Kidney (tissue), 14 donors: ENCODE measurements around the gene PTGS1. TPM values are rescaled to one million over a fixed set of nuclear protein-coding genes. Genes with fewer than 3 reads are reported as not detected.

Experiments
- DNase-seq, 5 donors: peaks; one replicate each; pipeline ENCODE4 v3.0.0-alpha.2; 2013 to 2020
- FAIRE-seq: peaks from 2 replicates; lab custom pipeline; 2012; peaks lifted over from hg19 to GRCh38; lab: Jason Lieb, UNC
- H3K27ac ChIP-seq, 2 donors: one replicate each; pipeline ENCODE4 v1.7.0; 2013; ENCODE audit warnings: low read depth in 2 of 2, low read length in 2 of 2, inconsistent platforms in 1 of 2
- H3K27me3 ChIP-seq: one replicate; pipeline ENCODE4 v1.7.1; 2013; ENCODE audit warnings: low read length, inconsistent platforms; ENCODE audit not compliant: control insufficient read depth, insufficient read depth
- H3K36me3 ChIP-seq, 3 donors: one replicate each; pipeline versions ENCODE4 v1.7.0 to v1.7.1; 2013; ENCODE audit warnings: low read length in 3 of 3, control low read depth in 1 of 3, inconsistent platforms in 1 of 3; ENCODE audit not compliant: insufficient read depth in 3 of 3, control insufficient read depth in 2 of 3
- H3K4me1 ChIP-seq, 3 donors: one replicate each; pipeline versions ENCODE4 v1.7.0 to v1.7.1; 2013; ENCODE audit warnings: low read length in 3 of 3, inconsistent platforms in 1 of 3, low read depth in 1 of 3; ENCODE audit not compliant: control insufficient read depth in 2 of 3, insufficient read depth in 2 of 3
- H3K4me3 ChIP-seq, 3 donors: one replicate each; pipeline versions ENCODE4 v1.7.0 to v1.8.1; 2013; ENCODE audit warnings: low read length in 3 of 3, control low read depth in 1 of 3, inconsistent platforms in 1 of 3
- H3K9ac ChIP-seq, 3 donors: one replicate each; pipeline versions ENCODE4 v1.7.0 to v1.7.1; 2013; ENCODE audit warnings: low read length in 3 of 3, control low read depth in 1 of 3, inconsistent platforms in 1 of 3
- H3K9me3 ChIP-seq, 3 donors: one replicate each; pipeline versions ENCODE4 v1.7.0 to v1.7.1; 2013; ENCODE audit warnings: low read length in 3 of 3, control low read depth in 1 of 3, inconsistent platforms in 1 of 3; ENCODE audit not compliant: control insufficient read depth in 2 of 3, insufficient read depth in 1 of 3
- intact Hi-C: fragments of 100-400 bp; cut with DNase I; formaldehyde crosslinking; loops from one replicate; pipeline ENCODE4 v1.11.1; 2022
- polyA plus RNA-seq: library from polyadenylated mRNA; stranded (reverse); fragments of 350-450 nt; fragmentation: Illumina TruSeq; extraction: RNeasy Lipid Tissue Mini Kit (QIAGEN cat#74804); gene quantifications from one replicate; pipeline ENCODE4 v1.2.3, GENCODE V29; 2014; ENCODE audit warnings: low read depth, low replicate concordance; ENCODE audit not compliant: insufficient read depth
- total RNA-seq: library from RNA; stranded (reverse); fragmentation: NEBNext Ultra II Directional; extraction: Animal tissue kit (Norgen Biotek cat#: 25700); gene quantifications from one replicate; pipeline ENCODE4 v1.2.1, GENCODE V29; 2021
- TF ChIP-seq, protein P1 (sequence below): IDR thresholded peaks from 3 replicates; pipeline ENCODE4 v1.5.1; 2012; ENCODE audit warnings: mild to moderate bottlenecking, moderate library complexity, borderline replicate concordance; ENCODE audit not compliant: insufficient read depth; ENCODE audit errors: extremely low read depth
- donor health status: control.
- donor health status: control.
- donor health status: control.
- donor health status: control.
- donor health status: control.
- donor health status: DM: yes; HTN: yes; CAD: no.
- donor health status: Normal renal cell carcinoma (clear cell type).

PTGS1 gene
- total and polyA plus RNA-seq, 2 donors from 2014 or later = 3.5 to 9.4 TPM

DNA sequence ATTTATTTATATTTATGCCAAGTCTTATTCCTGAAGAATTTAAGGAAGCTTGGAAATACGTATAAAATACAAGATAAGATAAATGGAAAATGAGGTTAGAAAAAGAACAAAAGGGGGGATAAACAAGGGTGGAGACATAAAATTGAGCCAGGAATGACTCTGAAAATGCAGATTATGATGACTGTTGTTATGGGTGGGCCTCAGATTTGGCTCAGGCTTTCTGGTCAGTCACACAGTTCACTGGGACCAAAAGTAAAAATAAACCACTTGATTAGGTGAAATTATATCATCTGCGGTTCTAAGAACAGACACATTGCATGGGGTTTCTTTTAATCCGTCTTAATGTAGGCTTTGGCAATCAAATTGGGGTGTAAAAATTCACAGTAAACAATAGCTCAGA is 55.9 kb downstream of the PTGS1 start:
- FAIRE-seq = no peak
- intact Hi-C loops = no loop called here
- Histone ChIP-seq H3K27ac (no peak overlapping the region), H3K27me3 (no peaks in the 10 kb centered on the region), H3K36me3 (no peaks in the 10 kb centered on the region), H3K9me3 (peaks cover 0 to 3% (median 0%) of the 10 kb centered on the region in 3 donors), H3K4me1 (no peaks in the 10 kb centered on the region), H3K9ac (no peak overlapping the region), H3K4me3 (no peak overlapping the region)
- TF ChIP-seq, protein P1, sequence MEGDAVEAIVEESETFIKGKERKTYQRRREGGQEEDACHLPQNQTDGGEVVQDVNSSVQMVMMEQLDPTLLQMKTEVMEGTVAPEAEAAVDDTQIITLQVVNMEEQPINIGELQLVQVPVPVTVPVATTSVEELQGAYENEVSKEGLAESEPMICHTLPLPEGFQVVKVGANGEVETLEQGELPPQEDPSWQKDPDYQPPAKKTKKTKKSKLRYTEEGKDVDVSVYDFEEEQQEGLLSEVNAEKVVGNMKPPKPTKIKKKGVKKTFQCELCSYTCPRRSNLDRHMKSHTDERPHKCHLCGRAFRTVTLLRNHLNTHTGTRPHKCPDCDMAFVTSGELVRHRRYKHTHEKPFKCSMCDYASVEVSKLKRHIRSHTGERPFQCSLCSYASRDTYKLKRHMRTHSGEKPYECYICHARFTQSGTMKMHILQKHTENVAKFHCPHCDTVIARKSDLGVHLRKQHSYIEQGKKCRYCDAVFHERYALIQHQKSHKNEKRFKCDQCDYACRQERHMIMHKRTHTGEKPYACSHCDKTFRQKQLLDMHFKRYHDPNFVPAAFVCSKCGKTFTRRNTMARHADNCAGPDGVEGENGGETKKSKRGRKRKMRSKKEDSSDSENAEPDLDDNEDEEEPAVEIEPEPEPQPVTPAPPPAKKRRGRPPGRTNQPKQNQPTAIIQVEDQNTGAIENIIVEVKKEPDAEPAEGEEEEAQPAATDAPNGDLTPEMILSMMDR = no peak
- no peak for DNase-seq

- H3K9me3 ChIP-seq = peaks cover 0 to 3% (median 0%) of the 10 kb centered on the region in 3 donors
- DNase-seq (no peak), FAIRE-seq (no peak)
- no peak overlapping the region for H3K9ac ChIP-seq
- H3K27me3 ChIP-seq = no peaks in the 10 kb centered on the region
- H3K36me3 ChIP-seq = no peaks in the 10 kb centered on the region
- H3K4me3 ChIP-seq = no peak overlapping the region
- no peak overlapping the region for H3K27ac ChIP-seq
- H3K4me1 ChIP-seq = no peaks in the 10 kb centered on the region
- TF ChIP-seq, protein P1 = no peak
- intact Hi-C loops = no loop called here
Measured at GRCh38 chr9:122442568-122442967, 71.7 kb downstream of the PTGS1 start.

- Histone ChIP-seq H3K4me1 (no peaks in the 10 kb centered on the region), H3K4me3 (no peak overlapping the region), H3K27me3 (no peaks in the 10 kb centered on the region), H3K36me3 (no peaks in the 10 kb centered on the region), H3K9ac (no peak overlapping the region), H3K9me3 (peaks cover 0 to 3% (median 0%) of the 10 kb centered on the region in 3 donors), H3K27ac (no peak overlapping the region)
- TF ChIP-seq, protein P1 = no peak
- FAIRE-seq (no peak), DNase-seq (no peak)
- intact Hi-C loops = no loop called here
Measured at GRCh38 chr9:122444041-122444733, 73.4 kb downstream of the PTGS1 start.

Other genes starting within 250 kb of the PTGS1 start
- gene NDUFA8, start 211.2 kb upstream of the PTGS1 start, total RNA-seq = 42.5 TPM
- 264 TPM for gene NDUFA8, start 211.2 kb upstream of the PTGS1 start, polyA plus RNA-seq
- 1.6 TPM for gene MORN5, start 211.1 kb upstream of the PTGS1 start, total RNA-seq
- 5.6 TPM for gene MORN5, start 211.1 kb upstream of the PTGS1 start, polyA plus RNA-seq
- 4.9 TPM for gene LHX6, start 142.1 kb upstream of the PTGS1 start, total RNA-seq
- 0.82 TPM for gene LHX6, start 142.1 kb upstream of the PTGS1 start, polyA plus RNA-seq
- gene RBM18, start 106.2 kb upstream of the PTGS1 start, total RNA-seq = 18.5 TPM
- 17.5 TPM for gene RBM18, start 106.2 kb upstream of the PTGS1 start, polyA plus RNA-seq
- 44.9 TPM for gene MRRF, start 106.1 kb upstream of the PTGS1 start, total RNA-seq
- gene MRRF, start 106.1 kb upstream of the PTGS1 start, polyA plus RNA-seq = 38.8 TPM
- not detected for gene OR1J1, start 106.9 kb downstream of the PTGS1 start, total RNA-seq
- gene OR1J1, start 106.9 kb downstream of the PTGS1 start, polyA plus RNA-seq = not detected
- gene OR1J2, start 139.8 kb downstream of the PTGS1 start, total RNA-seq = not detected
- gene OR1J2, start 139.8 kb downstream of the PTGS1 start, polyA plus RNA-seq = not detected
- gene OR1J4, start 148.1 kb downstream of the PTGS1 start, total RNA-seq = not detected
- gene OR1J4, start 148.1 kb downstream of the PTGS1 start, polyA plus RNA-seq = not detected
- gene OR1N1, start 156.3 kb downstream of the PTGS1 start, total RNA-seq = not detected
- gene OR1N1, start 156.3 kb downstream of the PTGS1 start, polyA plus RNA-seq = not detected
- not detected for gene OR1N2, start 182.1 kb downstream of the PTGS1 start, total RNA-seq
- not detected for gene OR1N2, start 182.1 kb downstream of the PTGS1 start, polyA plus RNA-seq
- not detected for gene OR1L8, start 212.4 kb downstream of the PTGS1 start, total RNA-seq
- not detected for gene OR1L8, start 212.4 kb downstream of the PTGS1 start, polyA plus RNA-seq
- gene OR1Q1, start 243.7 kb downstream of the PTGS1 start, total RNA-seq = not detected
- gene OR1Q1, start 243.7 kb downstream of the PTGS1 start, polyA plus RNA-seq = not detected